Stimulated activated CD4-positive, alpha-beta T cell treated with anti-CD3 and anti-CD28 coated beads, Interleukin-4, amount 100 ng/mL, for 1 hour (primary cell): ENCODE data around the gene PRKN.

Experiments used
- DNase-seq: peaks from one replicate; pipeline ENCODE4 v3.0.0-alpha.2; 2020

Gene PRKN

GRCh38 chr6:162220876-162221275 is 506.7 kb downstream of the PRKN start:
- no peak for DNase-seq

- no peak for DNase-seq
Measured at GRCh38 chr6:162219266-162219665, 508.3 kb downstream of the PRKN start.

- DNase-seq = no peak
Measured at GRCh38 chr6:162217811-162218493, 509.6 kb downstream of the PRKN start.

GRCh38 chr6:162217058-162217457 is 510.5 kb downstream of the PRKN start:
- DNase-seq = no peak

GRCh38 chr6:162211777-162212176 is 515.8 kb downstream of the PRKN start:
- DNase-seq = no peak

- DNase-seq = no peak
Measured at GRCh38 chr6:162211022-162211421, 516.5 kb downstream of the PRKN start.

GRCh38 chr6:162203287-162203686 is 524.3 kb downstream of the PRKN start:
- no peak for DNase-seq

- DNase-seq = no peak
Measured at GRCh38 chr6:162200945-162201690, 526.4 kb downstream of the PRKN start.

- DNase-seq = no peak
Measured at GRCh38 chr6:162200041-162200440, 527.5 kb downstream of the PRKN start.

GRCh38 chr6:162198925-162199324 is 528.6 kb downstream of the PRKN start:
- DNase-seq = no peak

- no peak for DNase-seq
Measured at GRCh38 chr6:162198076-162198475, 529.5 kb downstream of the PRKN start.

GRCh38 chr6:162195441-162195840 is 532.1 kb downstream of the PRKN start:
- DNase-seq = no peak

GRCh38 chr6:162190981-162191380 is 536.6 kb downstream of the PRKN start:
- no peak for DNase-seq

- no peak for DNase-seq
Measured at GRCh38 chr6:162187168-162187935, 540.2 kb downstream of the PRKN start.

GRCh38 chr6:162184465-162184864 is 543.1 kb downstream of the PRKN start:
- DNase-seq = no peak

GRCh38 chr6:162181741-162182401 is 545.7 kb downstream of the PRKN start:
- DNase-seq = no peak

- DNase-seq = no peak
Measured at GRCh38 chr6:162181111-162181510, 546.5 kb downstream of the PRKN start.

- no peak for DNase-seq
Measured at GRCh38 chr6:162179196-162179951, 548.2 kb downstream of the PRKN start.

- DNase-seq = no peak
Measured at GRCh38 chr6:162178666-162179065, 548.9 kb downstream of the PRKN start.

- no peak for DNase-seq
Measured at GRCh38 chr6:162178266-162178665, 549.3 kb downstream of the PRKN start.

GRCh38 chr6:162177746-162178145 is 549.8 kb downstream of the PRKN start:
- no peak for DNase-seq

- DNase-seq = no peak
Measured at GRCh38 chr6:162173466-162173865, 554.1 kb downstream of the PRKN start.
